Fibroblast of skin of back (primary cell): ENCODE measurements around the gene ZBTB40.

Experiments
- DNase-seq: peaks from one replicate; pipeline ENCODE4 v3.0.0-alpha.2; 2013

ZBTB40 gene

DNA sequence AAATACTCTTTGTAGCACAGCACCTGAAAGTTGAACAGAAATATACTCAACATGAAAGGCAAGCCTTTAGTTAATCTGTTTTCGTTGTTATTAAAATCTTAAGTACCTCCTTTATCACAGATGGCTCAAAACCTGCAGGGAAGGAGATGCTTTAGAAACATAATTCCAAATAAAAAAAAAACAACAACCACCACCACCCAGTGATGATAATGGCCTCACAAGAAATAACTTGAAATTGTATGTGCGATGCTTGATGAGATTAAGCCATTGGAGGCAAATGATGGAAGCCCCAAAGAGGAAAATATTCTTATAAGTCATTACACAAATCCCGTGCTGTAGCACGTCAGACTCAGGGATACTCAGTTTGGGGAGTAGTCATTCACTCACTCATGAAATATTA lies 24.9 kb upstream of the ZBTB40 start:
- no peak for DNase-seq

DNA sequence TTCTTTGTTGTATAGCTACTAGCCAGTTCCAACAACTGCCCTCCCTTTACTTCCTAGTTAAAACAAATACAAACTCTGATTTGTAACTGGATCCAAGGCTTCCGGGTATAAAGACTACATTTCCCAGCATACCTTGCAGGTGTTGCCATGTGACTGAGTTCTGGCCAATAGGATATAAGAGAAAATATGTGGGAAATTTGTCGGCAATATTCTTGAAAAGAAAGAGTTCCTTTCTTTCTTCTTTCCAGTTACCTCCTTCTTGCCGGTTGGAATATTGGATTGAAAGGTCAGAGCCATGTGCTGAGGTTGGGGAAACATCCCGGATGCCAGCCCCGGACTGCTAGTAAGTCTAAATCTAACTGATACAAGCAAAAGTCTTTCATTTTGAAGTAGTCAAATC lies 23.0 kb upstream of the ZBTB40 start:
- DNase-seq: peak; percentile 63

DNA sequence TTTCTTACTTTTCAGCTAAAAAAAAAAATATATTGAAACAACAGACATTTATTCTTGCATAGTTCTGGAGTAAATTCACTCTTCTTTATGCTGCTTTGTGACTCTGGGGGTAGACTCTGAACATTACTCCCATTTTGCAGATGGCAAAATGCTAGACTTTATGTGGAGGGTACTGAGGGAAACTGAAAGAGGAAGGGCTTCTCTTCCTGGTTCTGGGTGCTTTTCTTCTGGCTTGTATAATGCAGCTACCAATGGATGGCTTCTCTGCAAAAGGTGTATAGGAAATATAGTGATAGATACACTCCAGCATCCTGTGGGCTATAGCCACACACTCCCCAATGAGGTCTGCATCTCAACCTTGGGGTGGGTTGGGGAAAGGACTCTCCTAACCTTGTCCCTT lies 19.7 kb upstream of the ZBTB40 start:
- no peak for DNase-seq

DNA sequence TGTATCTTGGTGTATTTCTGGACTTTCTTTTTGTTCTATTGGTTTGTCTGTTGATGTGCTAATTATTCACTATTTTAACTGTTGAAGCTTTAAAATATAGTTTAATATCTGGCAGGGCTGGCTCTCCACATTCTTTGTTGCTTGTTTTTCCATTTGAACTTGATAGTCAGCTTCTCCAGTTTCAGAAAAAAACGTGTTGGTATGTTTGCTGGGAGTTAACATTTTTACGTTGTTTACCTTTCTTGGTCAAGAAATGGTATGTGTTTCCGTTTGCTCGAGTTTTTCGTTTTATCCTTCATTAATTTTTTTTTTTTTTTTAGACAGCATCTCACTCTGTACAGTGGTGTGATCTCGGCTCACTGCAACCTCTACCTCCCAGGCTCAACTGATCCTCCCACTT lies 16.9 kb upstream of the ZBTB40 start:
- DNase-seq: no peak

DNA sequence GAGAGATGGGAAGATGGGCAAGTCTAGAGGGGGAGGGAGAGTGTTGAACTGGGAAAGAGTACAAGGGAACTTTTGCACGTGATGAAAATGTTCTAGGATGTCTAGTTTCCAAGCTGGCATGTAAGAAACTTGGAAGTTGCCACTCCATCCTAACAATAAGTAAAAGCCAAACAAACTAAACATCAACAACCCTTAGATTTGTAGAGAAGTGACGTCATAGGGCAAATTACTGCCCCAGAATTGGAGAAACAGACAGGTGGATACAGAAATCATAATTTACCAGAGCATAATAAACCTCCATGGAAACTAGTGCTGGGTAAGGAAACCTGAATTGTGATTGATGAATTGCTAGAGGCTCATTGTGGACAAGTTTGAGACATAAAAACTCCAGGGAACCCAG lies 14.7 kb upstream of the ZBTB40 start:
- DNase-seq: no peak

DNA sequence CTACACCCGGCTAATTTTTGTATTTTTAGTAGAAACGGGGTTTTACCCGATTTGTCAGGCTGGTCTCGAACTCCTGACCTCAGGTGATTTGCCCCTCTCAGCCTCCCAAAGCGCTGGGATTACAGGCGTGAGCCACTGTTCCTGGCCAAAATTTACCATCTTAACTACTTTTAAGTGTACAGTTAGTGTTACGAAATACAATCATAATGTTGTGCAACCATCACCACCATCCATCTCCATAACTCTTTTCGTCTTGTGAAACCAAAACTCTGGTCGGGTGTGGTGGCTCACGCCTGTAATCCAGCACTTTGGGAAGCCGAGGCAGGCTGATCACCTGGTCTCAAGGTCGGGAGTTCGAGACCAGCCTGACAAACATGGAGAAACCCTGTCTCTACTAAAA lies 14.1 kb upstream of the ZBTB40 start:
- no peak for DNase-seq

DNA sequence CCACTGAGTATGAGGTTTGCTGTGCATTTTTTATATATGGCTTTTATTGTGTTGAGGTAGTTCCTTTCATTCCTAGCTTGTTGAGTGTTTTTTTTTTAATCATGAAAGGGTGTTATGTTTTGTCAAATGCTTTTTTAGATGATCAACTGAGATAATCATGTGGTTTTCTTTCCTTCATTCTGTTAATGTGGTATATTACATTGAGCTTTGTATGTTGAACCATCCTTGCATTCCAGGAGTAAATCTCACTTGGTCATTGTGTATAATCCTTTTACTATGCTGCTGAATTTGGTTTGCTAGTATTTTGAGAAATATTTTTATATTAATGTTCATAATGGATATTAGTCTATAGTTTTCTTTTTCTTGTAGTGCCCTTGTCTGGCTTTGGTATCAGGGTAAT lies 11.1 kb upstream of the ZBTB40 start:
- DNase-seq: no peak

DNA sequence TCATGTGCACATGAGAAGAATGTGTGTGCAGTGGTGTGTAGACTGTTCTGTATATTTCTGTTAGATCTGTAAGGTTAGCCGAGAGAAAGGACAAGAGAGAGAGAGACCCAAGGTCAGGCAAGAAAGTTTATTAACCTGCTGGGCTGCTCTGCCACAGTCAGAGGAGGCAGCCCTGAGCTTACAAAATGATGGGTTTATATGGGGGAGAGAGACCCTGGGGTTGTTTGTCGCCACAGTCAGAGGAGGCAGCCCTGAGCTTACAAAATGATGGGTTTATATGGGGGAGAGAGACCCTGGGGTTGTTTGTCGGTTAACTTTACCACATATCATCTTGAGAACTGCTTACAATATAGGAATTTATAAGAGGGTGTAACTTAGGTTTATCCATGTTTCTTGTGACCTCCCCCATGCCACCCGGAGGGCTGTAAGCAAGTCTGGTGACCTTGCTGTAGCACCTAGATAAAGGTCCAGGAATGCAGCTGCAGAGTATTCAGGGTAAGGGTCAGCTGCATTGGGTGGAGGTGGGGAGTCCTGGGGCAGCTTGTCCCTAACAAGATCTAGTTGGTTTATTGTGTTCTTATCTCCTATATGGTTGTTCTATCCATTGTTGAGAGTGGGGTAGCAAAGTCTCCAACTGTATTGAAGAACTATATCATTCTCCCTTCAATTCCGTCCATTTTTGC lies 9.3 kb upstream of the ZBTB40 start:
- no peak for DNase-seq

DNA sequence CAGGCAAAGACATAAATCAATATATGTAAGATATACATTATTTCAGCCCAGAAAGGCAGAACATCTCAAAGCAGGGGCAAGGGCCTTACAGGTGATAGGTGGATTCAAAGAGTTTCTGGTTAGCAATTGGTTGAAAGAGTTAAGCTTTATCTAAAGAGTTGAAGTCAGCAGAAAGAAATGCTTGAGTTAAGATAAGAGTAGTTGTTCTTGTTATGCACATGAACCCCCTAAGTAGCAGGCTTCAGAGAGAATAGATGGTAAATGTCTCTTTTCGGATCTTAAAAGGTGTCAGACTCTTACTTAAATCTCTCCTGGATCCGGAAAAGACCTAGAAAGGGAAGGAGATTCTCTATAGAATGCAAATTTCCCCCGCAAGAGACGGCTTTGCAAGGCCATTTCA lies 8.3 kb upstream of the ZBTB40 start:
- DNase-seq: no peak

DNA sequence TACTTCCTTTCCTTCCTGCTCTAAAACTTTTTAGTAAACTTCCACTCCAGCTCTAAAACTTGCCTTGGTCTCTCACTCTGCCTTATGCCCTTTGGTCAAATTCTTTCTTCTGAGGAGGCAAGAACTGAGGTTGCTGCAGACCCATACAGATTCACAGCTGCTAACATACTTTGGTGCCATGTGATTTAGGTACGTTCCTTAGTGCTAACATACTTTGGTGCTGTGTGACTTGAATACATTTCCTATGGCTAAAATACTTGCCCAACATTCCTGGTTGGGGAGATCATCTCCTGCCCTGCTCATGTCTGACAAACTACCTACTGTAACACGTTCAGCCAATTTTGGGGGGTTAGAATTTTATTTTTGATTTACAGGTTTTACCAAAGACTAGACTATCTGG lies 6.8 kb upstream of the ZBTB40 start:
- DNase-seq: no peak

DNA sequence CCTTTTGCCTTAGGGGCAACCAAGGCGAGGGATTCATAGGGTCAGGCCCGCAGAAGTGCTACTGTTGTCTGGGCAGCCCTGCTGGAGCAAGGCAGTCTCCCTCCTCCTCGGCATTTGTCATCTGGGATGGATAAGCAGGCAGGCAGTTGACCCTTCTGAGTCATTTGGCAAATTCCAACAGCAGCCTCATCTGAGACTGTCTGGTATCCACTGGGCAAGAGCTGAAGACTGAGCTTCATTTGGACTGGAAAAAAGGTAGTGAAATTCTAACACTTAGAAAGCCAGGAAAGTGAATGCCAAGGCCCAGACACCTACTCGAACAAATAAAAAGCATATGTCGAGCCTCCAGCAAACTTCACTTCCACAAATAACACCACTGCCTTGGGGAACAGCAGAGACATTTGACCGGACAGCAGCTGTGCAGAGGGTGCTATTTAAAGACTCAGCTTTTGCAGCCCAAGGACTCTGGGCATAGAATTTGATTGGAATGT lies 4.0 kb upstream of the ZBTB40 start:
- peak; percentile 86 for DNase-seq

DNA sequence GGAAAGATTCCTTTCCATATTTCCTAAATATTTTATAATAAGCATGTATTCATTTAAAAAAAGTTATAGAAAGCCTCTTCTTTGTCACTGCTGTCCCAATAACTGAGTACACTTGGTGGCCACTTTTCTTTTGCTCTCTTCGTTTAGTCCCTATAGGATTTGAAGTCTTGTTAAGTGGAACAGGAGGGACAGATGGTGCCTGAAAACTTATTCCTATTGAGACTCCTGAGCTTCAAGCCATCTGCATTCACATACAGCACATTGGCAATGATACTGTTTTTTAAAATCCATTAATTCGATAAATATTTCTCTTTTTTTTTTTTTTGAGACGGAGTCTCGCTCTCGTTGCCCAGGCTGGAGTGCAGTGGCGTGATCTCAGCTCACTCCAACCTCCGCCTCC lies 2.0 kb upstream of the ZBTB40 start:
- no peak for DNase-seq

DNA sequence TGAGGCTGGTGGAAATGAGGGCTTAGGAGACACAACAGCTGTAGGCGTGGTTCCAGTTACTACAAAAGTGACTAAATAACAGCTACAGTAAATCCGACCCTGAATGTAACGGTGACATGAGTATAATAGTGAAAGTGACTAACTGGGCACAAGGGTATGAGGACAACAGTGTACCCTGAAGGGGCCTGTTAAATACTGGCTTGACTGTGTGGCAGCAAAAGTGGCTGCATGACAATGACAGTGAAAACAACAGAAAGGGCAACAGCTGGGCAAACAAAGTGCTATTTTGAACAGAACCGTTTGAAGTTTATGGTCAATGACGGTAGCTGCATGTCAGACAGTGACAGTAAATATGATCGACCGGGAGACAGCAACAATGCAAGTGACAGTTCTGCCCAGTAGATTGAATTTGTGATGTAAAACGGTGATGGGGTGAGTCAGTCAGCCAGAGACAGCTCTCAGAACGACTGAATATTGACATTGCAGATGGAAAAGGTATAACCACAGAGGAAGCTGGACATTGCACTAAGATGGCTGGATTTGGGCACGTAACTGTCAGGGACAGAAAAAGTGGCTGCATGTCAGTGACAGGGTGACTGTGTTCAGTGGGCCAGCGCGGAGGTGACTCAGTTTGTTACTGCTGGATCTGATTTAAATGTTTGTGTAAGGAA lies 1.2 kb upstream of the ZBTB40 start:
- no peak for DNase-seq

DNA sequence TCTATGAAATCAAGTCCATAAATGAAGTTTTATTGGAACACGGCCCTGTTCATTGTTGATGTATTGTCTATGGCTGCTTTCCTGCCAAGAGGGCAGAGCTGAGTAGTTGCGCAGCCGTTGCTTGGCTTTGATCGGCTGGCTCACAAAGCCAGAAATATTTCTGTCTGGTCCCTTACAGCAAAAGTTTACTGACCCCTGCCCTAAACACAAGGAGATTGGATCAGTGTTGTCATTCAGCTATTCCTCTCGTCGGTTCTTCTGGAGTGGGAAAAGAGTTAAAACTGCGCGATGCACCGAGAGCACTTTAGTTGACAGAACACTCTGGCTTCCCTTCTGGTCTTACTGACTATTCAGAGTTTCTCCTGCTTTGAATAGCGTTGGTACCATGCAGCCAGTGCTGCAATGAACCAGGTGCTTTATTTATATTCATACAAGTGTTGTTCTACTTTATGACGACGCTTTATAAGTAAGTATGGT lies 868 bp downstream of the ZBTB40 start:
- peak; percentile 47 for DNase-seq

DNA sequence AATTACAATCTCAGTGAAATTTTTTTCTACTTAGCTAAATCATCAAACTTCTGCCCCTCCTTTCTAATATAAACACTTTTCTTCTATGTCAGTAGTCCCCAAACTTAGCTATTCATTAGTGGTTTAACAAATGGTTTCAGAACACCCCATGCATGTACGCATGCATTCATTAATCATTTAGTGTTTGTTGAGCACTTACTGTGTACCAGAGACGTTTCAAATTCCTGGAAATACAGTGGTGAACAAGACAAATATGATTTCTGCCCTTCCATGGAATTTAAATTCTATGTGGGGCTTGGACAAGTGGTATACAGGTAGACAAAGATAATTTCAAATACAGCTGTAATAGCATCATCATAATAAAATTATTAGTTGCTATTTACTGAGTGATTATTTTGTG lies 1.5 kb downstream of the ZBTB40 start:
- DNase-seq: no peak

DNA sequence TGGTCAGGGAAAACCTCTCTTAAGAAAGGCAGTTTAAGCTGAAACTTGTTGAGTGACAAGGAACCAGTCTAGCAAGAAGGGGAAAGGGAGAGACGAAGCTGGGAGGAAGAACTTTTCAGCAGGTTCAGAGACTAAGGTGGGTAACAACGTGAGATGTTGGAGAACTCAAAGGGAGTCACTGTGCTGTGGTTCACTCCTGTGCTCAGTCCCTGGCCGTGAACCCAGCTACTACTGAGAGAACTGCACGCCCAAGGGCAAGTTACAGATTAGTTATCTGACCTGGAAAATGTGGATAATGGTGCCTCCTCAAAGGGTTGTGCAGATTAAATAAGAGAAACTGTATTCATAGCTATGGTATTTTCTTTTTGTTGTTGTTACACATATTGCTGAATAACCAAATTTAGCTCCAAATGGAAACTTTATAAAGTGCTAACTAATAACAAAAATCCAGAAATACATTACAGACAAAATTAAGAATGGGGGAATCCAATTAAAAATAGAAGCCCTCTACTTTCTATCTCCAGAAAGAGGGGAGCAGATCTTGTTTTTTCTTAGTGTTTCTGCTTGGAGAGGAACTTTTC lies 2.9 kb downstream of the ZBTB40 start:
- no peak for DNase-seq

DNA sequence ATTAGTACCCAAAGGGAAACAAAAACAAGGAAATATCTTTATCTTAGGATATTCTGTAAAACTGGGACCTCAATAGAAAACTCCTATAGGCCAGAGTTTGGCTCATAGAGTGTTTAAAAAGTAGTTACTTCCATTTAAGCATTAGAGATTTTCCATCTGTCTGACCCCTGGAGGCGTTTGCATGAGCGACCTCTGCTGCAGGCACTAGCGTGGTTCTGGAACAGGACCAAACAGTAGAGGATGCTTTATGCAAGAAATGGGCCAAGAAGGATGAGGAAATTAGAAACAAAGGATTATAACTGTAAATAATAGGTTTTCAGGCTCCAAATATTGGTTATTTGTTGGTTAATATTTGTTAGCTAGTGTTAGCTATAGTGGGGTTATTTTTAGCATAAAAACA lies 5.7 kb downstream of the ZBTB40 start:
- DNase-seq: no peak

DNA sequence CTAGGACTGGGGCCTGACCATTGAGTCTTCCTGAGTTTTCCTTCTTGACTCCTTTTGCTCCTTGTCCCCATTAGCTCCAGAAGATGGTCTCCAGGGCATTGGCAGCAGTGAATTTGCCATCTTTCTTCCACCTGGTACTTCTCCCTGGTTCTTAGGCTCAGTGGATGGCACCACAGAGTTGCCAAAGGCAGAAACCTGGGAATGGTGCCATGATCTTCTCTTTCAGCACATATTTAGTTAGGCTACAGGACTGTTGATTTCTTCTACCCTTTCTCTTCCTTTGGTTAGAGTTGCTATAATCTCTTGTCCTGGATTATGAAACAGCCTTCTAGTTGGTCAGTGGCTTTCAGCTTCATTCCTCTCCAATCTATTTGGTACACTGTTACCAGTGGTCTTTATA lies 6.2 kb downstream of the ZBTB40 start:
- DNase-seq: no peak

DNA sequence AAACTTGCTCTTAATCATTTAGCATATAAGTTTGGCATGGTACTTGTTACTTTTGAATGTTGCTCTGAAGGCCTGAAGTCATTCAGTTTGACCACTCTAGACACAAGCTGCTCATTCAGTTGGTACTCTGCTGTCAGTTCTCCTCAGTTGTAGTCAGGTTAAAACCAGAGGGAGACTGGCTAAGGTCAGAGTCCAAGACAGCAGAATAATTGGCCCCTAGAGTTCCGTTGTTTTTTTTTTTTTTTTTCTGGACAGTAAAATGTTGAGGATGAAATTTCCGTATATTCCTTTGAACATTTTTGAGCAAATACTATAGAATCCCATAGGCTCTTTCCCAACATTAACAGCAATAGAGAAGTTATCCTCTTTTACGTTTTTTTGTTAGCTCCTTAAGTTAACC lies 9.4 kb downstream of the ZBTB40 start:
- no peak for DNase-seq

DNA sequence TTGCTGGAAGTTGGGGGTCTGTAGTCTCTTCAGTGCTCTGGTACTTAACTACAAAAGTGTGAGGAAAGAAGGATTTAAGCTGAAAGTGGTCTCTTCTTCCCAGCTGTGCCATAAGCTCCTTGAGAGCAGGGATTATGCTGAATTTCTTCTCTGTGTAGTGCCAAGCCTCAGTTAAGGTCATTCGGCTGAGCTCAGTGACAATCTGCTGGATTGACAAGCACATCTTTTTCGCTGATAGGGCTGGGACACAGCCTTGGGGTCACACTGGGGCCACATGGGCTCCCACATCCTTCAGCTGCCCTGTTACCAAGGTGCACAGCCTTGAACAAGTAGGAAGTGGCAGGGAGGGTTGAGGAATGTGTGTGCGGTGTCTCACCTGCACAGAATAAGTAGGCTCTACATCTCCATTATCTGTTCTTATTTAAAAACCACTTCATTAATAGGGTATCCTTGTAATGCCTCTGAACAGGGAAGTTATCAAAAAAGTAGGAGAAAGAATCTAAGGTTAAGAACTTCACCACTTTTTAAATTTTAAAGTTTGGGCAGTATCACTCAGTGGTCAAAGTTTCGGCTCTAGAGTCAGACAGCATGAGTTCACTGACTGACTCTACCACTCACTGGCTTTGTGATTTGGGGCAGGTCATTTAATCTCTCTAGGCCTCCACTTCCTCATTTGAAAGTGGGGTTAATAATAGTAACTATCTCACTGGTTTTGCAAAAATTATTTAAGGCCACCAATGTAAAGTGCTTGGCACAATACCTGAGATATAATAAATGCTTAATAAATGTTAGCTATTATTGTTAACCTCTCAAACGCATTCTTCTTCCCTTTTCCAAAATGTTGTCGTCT lies 10.3 kb downstream of the ZBTB40 start:
- DNase-seq: no peak

DNA sequence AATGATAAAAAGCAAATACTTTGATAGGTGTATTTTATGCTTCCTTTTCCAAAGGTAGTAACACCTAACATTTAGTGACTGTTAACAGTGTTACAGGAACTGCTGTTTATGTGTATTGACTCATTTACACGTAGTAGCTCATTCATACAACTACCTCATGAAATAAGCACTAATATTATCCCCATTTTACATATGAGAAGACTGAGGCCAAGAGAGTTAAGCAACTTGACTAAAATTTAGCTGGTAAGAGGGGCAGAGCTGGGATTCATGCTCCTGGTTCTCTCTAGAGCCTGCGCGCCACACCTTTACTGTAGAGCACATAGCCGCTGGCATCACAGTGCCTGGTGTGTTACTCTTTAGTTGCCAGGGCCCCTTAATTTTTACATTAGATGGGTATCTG lies 11.3 kb downstream of the ZBTB40 start:
- DNase-seq: no peak

DNA sequence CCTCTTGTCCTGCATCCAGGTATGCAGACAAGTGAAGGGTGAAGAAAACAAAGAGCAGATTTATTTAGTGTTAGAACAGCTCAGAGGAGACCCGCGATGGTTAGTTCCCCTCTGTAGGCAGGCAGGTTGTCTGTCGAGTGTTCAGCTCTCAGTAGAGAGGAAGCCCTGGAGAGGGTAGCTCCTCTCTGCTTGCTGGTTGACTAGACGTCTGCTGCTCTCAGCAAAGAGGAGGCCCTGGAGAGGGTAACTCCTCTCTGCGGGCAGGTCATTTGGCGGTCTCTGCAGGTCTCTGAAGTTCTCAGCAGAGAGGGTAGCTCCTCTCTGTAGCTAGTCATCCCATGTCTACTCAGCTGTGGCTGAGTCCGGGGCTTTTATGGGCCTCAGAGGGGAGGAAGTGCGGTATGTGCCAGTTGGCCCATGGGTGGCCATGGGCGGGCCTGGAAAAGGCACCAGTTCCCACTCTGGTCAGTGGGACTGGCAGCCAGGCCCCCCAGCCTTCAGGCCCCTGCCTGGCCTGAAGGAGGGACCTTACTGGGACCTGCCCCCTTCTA lies 13.4 kb downstream of the ZBTB40 start:
- no peak for DNase-seq

DNA sequence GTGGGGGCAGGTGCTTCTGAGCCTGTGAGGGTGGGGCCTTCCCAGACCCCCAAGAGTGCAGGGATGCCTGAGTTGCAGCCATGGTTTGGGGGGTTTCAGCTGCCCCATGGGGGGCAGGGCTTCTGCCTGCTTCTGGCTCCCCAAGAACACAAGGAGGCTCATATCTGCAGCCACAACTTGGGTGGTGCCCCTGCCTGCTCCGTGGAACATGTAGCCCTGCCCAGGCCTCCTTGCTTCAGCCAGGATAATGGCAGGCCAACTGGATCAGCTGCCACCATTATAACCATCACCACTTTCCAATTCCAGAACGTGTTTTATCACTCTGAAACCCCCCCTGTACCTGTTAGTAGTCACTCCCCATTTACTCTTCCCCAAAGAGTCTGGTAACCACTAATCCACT lies 14.0 kb downstream of the ZBTB40 start:
- no peak for DNase-seq
